Measurements from ENCODE around the gene GPR4. TPM values are rescaled to one million over a fixed set of nuclear protein-coding genes. Genes with fewer than 3 reads are reported as not detected.
A peak's percentile ranks its signal among the peaks of the same experiment; 100 is the strongest.
"Not testable (repeated sequence)": the region's sequence is repeated elsewhere in the genome, so short reads cannot be mapped to it uniquely, and the experiment has no call there.

The GPR4 gene
- total and polyA plus RNA-seq, 5 donors from 2014 or later, result not detected

- peaks cover 66% of the 10 kb centered on the region for H3K36me3 ChIP-seq (ENCODE audit: control insufficient read depth, insufficient read depth, low read length)
- ATAC-seq (ENCODE audit: low read depth in 2 of 2), result no peak
- peaks cover 23% of the 10 kb centered on the region for H3K36me3 Mint-ChIP-seq
Observed at GRCh38 chr19:45616704-45617017, 14.6 kb upstream of the GPR4 start.

GRCh38 chr19:45615795-45616703 is 14.0 kb upstream of the GPR4 start:
- ATAC-seq (ENCODE audit: low read depth in 2 of 2) (peak; percentile 77 to 86), DNase-seq (peak; percentile 69 to 85 (median 73))
- peaks cover 26% of the 10 kb centered on the region for H3K36me3 Mint-ChIP-seq
- peaks cover 4 to 15% (median 9%) of the 10 kb centered on the region in 4 donors for H3K4me1 Mint-ChIP-seq
- no peak overlapping the region for H3K4me3 Mint-ChIP-seq
- no peaks in the 10 kb centered on the region for H3K9me3 Mint-ChIP-seq
- peak overlapping the region; percentile 6 to 38 (median 36) for H3K27ac Mint-ChIP-seq
- Histone ChIP-seq H3K9me3 (ENCODE audit: control insufficient read depth in 2 of 2, low read length in 2 of 2) (no peaks in the 10 kb centered on the region), H3K4me1 (ENCODE audit: control insufficient read depth, insufficient read depth, low read length, poor library complexity, severe bottlenecking) (no peaks in the 10 kb centered on the region), H3K4me3 (ENCODE audit: low read depth, low read length) (no peak overlapping the region), H3K27me3 (ENCODE audit: control insufficient read depth, insufficient read depth, low read length) (no peaks in the 10 kb centered on the region), H3K27ac (ENCODE audit: insufficient read depth, low read length, poor library complexity, severe bottlenecking) (peak overlapping the region; percentile 47), H3K36me3 (ENCODE audit: control insufficient read depth, insufficient read depth, low read length) (peaks cover 61% of the 10 kb centered on the region)
- H3K27me3 Mint-ChIP-seq, result no peaks in the 10 kb centered on the region

More at GRCh38 chr19:45616704-45617017, 14.6 kb upstream of the GPR4 start:
- no peak overlapping the region for H3K27ac ChIP-seq (ENCODE audit: insufficient read depth, low read length, poor library complexity, severe bottlenecking)
- no peak for DNase-seq
- H3K4me1 Mint-ChIP-seq, result peaks cover 4 to 15% (median 9%) of the 10 kb centered on the region in 4 donors
- H3K9me3 Mint-ChIP-seq, result no peaks in the 10 kb centered on the region
- H3K4me3 ChIP-seq (ENCODE audit: low read depth, low read length), result no peak overlapping the region
- no peaks in the 10 kb centered on the region for H3K27me3 ChIP-seq (ENCODE audit: control insufficient read depth, insufficient read depth, low read length)
- H3K4me1 ChIP-seq (ENCODE audit: control insufficient read depth, insufficient read depth, low read length, poor library complexity, severe bottlenecking), result no peaks in the 10 kb centered on the region
- no peaks in the 10 kb centered on the region for H3K9me3 ChIP-seq (ENCODE audit: control insufficient read depth in 2 of 2, low read length in 2 of 2)
- H3K4me3 Mint-ChIP-seq, result no peak overlapping the region
- peak overlapping the region in 1 of 3 donors; percentile 38 for H3K27ac Mint-ChIP-seq
- no peaks in the 10 kb centered on the region for H3K27me3 Mint-ChIP-seq

- H3K27ac ChIP-seq (ENCODE audit: insufficient read depth, low read length, poor library complexity, severe bottlenecking); H3K27me3 Mint-ChIP-seq; H3K4me3 Mint-ChIP-seq; H3K4me3 ChIP-seq (ENCODE audit: low read depth, low read length); H3K4me1 ChIP-seq (ENCODE audit: control insufficient read depth, insufficient read depth, low read length, poor library complexity, severe bottlenecking); H3K27me3 ChIP-seq (ENCODE audit: control insufficient read depth, insufficient read depth, low read length); DNase-seq; H3K9me3 Mint-ChIP-seq; H3K9me3 ChIP-seq (ENCODE audit: control insufficient read depth in 2 of 2, low read length in 2 of 2); ATAC-seq (ENCODE audit: low read depth in 2 of 2): not testable (repeated sequence)
- Mint-ChIP-seq H3K36me3 (peaks cover 30% of the 10 kb centered on the region), H3K4me1 (peaks cover 4 to 15% (median 9%) of the 10 kb centered on the region in 4 donors), H3K27ac (peak overlapping the region in 1 of 3 donors; percentile 14)
- peaks cover 55% of the 10 kb centered on the region for H3K36me3 ChIP-seq (ENCODE audit: control insufficient read depth, insufficient read depth, low read length)
Observed at GRCh38 chr19:45615056-45615455, 13.0 kb upstream of the GPR4 start.

GRCh38 chr19:45613926-45614725 is 12.1 kb upstream of the GPR4 start:
- no peaks in the 10 kb centered on the region for H3K27me3 Mint-ChIP-seq
- DNase-seq, result peak in 1 of 3 donors; percentile 82
- Histone ChIP-seq H3K4me1 (ENCODE audit: control insufficient read depth, insufficient read depth, low read length, poor library complexity, severe bottlenecking) (no peaks in the 10 kb centered on the region), H3K9me3 (ENCODE audit: control insufficient read depth in 2 of 2, low read length in 2 of 2) (no peaks in the 10 kb centered on the region), H3K27ac (ENCODE audit: insufficient read depth, low read length, poor library complexity, severe bottlenecking) (no peak overlapping the region), H3K27me3 (ENCODE audit: control insufficient read depth, insufficient read depth, low read length) (no peaks in the 10 kb centered on the region), H3K36me3 (ENCODE audit: control insufficient read depth, insufficient read depth, low read length) (peaks cover 52% of the 10 kb centered on the region), H3K4me3 (ENCODE audit: low read depth, low read length) (no peak overlapping the region)
- H3K4me3 Mint-ChIP-seq, result no peak overlapping the region
- peaks cover 0 to 3% (median 0%) of the 10 kb centered on the region in 7 donors for H3K9me3 Mint-ChIP-seq
- peaks cover 4 to 15% (median 9%) of the 10 kb centered on the region in 4 donors for H3K4me1 Mint-ChIP-seq
- peaks cover 39% of the 10 kb centered on the region for H3K36me3 Mint-ChIP-seq
- H3K27ac Mint-ChIP-seq, result peak overlapping the region; percentile 72 to 85 (median 83)
- ATAC-seq (ENCODE audit: low read depth in 2 of 2), result peak; percentile 70

- Histone ChIP-seq H3K27ac (ENCODE audit: insufficient read depth, low read length, poor library complexity, severe bottlenecking) (no peak overlapping the region), H3K4me1 (ENCODE audit: control insufficient read depth, insufficient read depth, low read length, poor library complexity, severe bottlenecking) (peaks cover 10% of the 10 kb centered on the region), H3K36me3 (ENCODE audit: control insufficient read depth, insufficient read depth, low read length) (peaks cover 37% of the 10 kb centered on the region), H3K4me3 (ENCODE audit: low read depth, low read length) (no peak overlapping the region), H3K27me3 (ENCODE audit: control insufficient read depth, insufficient read depth, low read length) (no peaks in the 10 kb centered on the region), H3K9me3 (ENCODE audit: control insufficient read depth in 2 of 2, low read length in 2 of 2) (no peaks in the 10 kb centered on the region)
- peaks cover 0 to 5% (median 0%) of the 10 kb centered on the region in 7 donors for H3K9me3 Mint-ChIP-seq
- no peak overlapping the region for H3K27ac Mint-ChIP-seq
- no peak for ATAC-seq (ENCODE audit: low read depth in 2 of 2)
- H3K27me3 Mint-ChIP-seq, result no peaks in the 10 kb centered on the region
- H3K4me1 Mint-ChIP-seq, result peaks cover 0 to 12% (median 1%) of the 10 kb centered on the region in 4 donors
- no peak for DNase-seq
- peak overlapping the region in 1 of 4 donors; percentile 31 for H3K4me3 Mint-ChIP-seq
- H3K36me3 Mint-ChIP-seq, result peaks cover 27% of the 10 kb centered on the region
Observed at GRCh38 chr19:45608948-45609347, 6.9 kb upstream of the GPR4 start.

GRCh38 chr19:45607071-45608029 is 5.3 kb upstream of the GPR4 start:
- H3K4me1 ChIP-seq (ENCODE audit: control insufficient read depth, insufficient read depth, low read length, poor library complexity, severe bottlenecking), result peaks cover 10% of the 10 kb centered on the region
- H3K27ac ChIP-seq (ENCODE audit: insufficient read depth, low read length, poor library complexity, severe bottlenecking), result no peak overlapping the region
- Mint-ChIP-seq H3K27me3 (peaks cover 13% of the 10 kb centered on the region), H3K4me1 (peaks cover 0 to 14% (median 0%) of the 10 kb centered on the region in 4 donors), H3K4me3 (peak overlapping the region in 1 of 4 donors; percentile 72), H3K9me3 (peaks cover 0 to 5% (median 0%) of the 10 kb centered on the region in 7 donors), H3K27ac (peak overlapping the region in 2 of 3 donors; percentile 78 to 87), H3K36me3 (peaks cover 22% of the 10 kb centered on the region)
- peaks cover 2% of the 10 kb centered on the region for H3K27me3 ChIP-seq (ENCODE audit: control insufficient read depth, insufficient read depth, low read length)
- no peaks in the 10 kb centered on the region for H3K9me3 ChIP-seq (ENCODE audit: control insufficient read depth in 2 of 2, low read length in 2 of 2)
- peaks cover 21% of the 10 kb centered on the region for H3K36me3 ChIP-seq (ENCODE audit: control insufficient read depth, insufficient read depth, low read length)
- ATAC-seq (ENCODE audit: low read depth in 2 of 2), result peak in 1 of 2 donors; percentile 55
- H3K4me3 ChIP-seq (ENCODE audit: low read depth, low read length), result peak overlapping the region; percentile 31
- peak; percentile 29 to 36 (median 30) for DNase-seq

GRCh38 chr19:45601115-45601514 is 897 bp downstream of the GPR4 start:
- Histone ChIP-seq H3K27ac (ENCODE audit: insufficient read depth, low read length, poor library complexity, severe bottlenecking) (no peak overlapping the region), H3K27me3 (ENCODE audit: control insufficient read depth, insufficient read depth, low read length) (peaks cover 39% of the 10 kb centered on the region), H3K4me3 (ENCODE audit: low read depth, low read length) (no peak overlapping the region), H3K36me3 (ENCODE audit: control insufficient read depth, insufficient read depth, low read length) (no peaks in the 10 kb centered on the region), H3K9me3 (ENCODE audit: control insufficient read depth in 2 of 2, low read length in 2 of 2) (no peaks in the 10 kb centered on the region), H3K4me1 (ENCODE audit: control insufficient read depth, insufficient read depth, low read length, poor library complexity, severe bottlenecking) (peaks cover 7% of the 10 kb centered on the region)
- H3K4me1 Mint-ChIP-seq, result peaks cover 0 to 41% (median 24%) of the 10 kb centered on the region in 4 donors
- DNase-seq (no peak), ATAC-seq (ENCODE audit: low read depth in 2 of 2) (no peak)
- H3K36me3 Mint-ChIP-seq, result peaks cover 4% of the 10 kb centered on the region
- H3K4me3 Mint-ChIP-seq, result no peak overlapping the region
- H3K27me3 Mint-ChIP-seq, result peaks cover 74% of the 10 kb centered on the region
- peaks cover 0 to 1% (median 0%) of the 10 kb centered on the region in 7 donors for H3K9me3 Mint-ChIP-seq
- no peak overlapping the region for H3K27ac Mint-ChIP-seq

Measured in CD4-positive, CD25-positive, alpha-beta regulatory T cell (primary cell).